HG02938 (cell line): ENCODE data around the gene TMCO4.
"Not testable (repeated sequence)": the region's sequence is repeated elsewhere in the genome, so short reads cannot be mapped to it uniquely, and the experiment has no call there.

ENCODE experiments used
- ATAC-seq: cut with Tn5 transposase; IDR thresholded peaks from one replicate; pipeline ENCODE4 v1.9.1; 2021; ENCODE audit warnings: mild to moderate bottlenecking, moderate library complexity; ENCODE audit not compliant: unreplicated experiment

TMCO4 gene

GRCh38 chr1:19643602-19644394 is 155.9 kb downstream of the TMCO4 start, which contains the start of gene NBL1:
TSS of gene NBL1 (plus strand) at chr1:19644311. CDS start at chr1:19655031, 10,720 bp downstream.
- no peak for ATAC-seq

- no peak for ATAC-seq
Observed at GRCh38 chr1:19643121-19643520, 156.6 kb downstream of the TMCO4 start.

GRCh38 chr1:19640363-19641316 is 159.1 kb downstream of the TMCO4 start:
- no peak for ATAC-seq

- no peak for ATAC-seq
Observed at GRCh38 chr1:19639999-19640362, 159.7 kb downstream of the TMCO4 start.

GRCh38 chr1:19639228-19639627 is 160.5 kb downstream of the TMCO4 start:
- not testable (repeated sequence) for ATAC-seq

- ATAC-seq, result no peak
Observed at GRCh38 chr1:19637606-19638005, 162.1 kb downstream of the TMCO4 start.

GRCh38 chr1:19636749-19637148 is 163.0 kb downstream of the TMCO4 start:
- not testable (repeated sequence) for ATAC-seq

- no peak for ATAC-seq
Observed at GRCh38 chr1:19636065-19636464, 163.7 kb downstream of the TMCO4 start.

GRCh38 chr1:19635646-19636045 is 164.1 kb downstream of the TMCO4 start:
- no peak for ATAC-seq

GRCh38 chr1:19635064-19635463 is 164.7 kb downstream of the TMCO4 start:
- not testable (repeated sequence) for ATAC-seq

- no peak for ATAC-seq
Observed at GRCh38 chr1:19633106-19633505, 166.6 kb downstream of the TMCO4 start.
